HFF-Myc (cell line): ENCODE measurements around the gene SLAMF7.
A peak's percentile ranks its signal among the peaks of the same experiment; 100 is the strongest.
"Not testable (repeated sequence)": the region's sequence is repeated elsewhere in the genome, so short reads cannot be mapped to it uniquely, and the experiment has no call there.

Experiments
- DNase-seq: peaks from one replicate; pipeline ENCODE4 v3.0.0-alpha.2; 2011; ENCODE audit warnings: low read depth; ENCODE audit errors: extremely low read depth
- H3K4me3 ChIP-seq: replicated peaks from 2 replicates; pipeline ENCODE4 v1.5.1; 2011; ENCODE audit warnings: low read depth, mild to moderate bottlenecking, control low read depth, low read length
- TF ChIP-seq, protein P1 (sequence below): IDR thresholded peaks from 2 replicates; pipeline ENCODE4 v1.5.1; 2012; ENCODE audit warnings: mild to moderate bottlenecking, low read depth, low read length, control low read depth; ENCODE audit errors: missing control alignments

The SLAMF7 gene

DNA sequence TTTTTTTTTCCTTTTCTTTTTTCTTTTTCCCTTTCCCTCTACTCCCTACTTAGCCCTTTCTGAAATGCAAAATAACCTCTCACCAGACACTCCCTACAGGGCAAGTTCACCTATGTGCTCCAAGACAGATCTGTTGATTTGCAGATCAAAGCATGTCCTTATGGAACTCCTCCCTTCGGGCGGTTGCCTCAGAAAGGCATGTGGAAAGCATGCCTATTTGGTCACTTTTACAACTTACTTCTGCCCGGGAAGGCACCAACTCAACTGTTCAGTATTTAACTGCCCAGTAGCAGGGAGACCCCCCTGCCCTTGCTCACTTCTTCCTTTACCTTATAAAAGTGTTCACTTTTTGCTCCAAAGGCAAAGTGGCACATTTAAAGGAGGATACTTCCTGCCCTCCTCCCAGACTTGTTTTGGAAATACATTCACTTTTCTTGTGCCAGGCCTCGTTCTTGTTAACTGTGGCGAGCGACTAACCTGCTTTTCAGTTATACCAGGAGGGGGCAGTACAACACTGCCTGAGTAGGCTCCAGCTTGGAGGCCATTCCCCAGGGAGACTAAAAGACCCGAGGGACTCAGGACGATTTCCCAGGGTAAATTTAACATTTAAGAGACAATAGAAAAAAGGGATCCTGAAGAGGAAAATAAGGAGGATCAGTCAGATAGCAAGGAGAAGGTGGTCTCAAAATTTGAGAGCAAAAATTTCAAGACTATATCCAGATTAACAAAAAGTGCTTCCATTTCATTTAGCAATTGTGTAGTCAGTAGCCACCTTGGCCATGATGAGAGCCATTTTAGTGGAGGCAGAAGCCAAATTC, 12.3 kb upstream of the SLAMF7 start:
- DNase-seq: peak; percentile 2
- TF ChIP-seq, protein P1, sequence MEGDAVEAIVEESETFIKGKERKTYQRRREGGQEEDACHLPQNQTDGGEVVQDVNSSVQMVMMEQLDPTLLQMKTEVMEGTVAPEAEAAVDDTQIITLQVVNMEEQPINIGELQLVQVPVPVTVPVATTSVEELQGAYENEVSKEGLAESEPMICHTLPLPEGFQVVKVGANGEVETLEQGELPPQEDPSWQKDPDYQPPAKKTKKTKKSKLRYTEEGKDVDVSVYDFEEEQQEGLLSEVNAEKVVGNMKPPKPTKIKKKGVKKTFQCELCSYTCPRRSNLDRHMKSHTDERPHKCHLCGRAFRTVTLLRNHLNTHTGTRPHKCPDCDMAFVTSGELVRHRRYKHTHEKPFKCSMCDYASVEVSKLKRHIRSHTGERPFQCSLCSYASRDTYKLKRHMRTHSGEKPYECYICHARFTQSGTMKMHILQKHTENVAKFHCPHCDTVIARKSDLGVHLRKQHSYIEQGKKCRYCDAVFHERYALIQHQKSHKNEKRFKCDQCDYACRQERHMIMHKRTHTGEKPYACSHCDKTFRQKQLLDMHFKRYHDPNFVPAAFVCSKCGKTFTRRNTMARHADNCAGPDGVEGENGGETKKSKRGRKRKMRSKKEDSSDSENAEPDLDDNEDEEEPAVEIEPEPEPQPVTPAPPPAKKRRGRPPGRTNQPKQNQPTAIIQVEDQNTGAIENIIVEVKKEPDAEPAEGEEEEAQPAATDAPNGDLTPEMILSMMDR: peak; percentile 62
- no peak overlapping the region for H3K4me3 ChIP-seq

DNA sequence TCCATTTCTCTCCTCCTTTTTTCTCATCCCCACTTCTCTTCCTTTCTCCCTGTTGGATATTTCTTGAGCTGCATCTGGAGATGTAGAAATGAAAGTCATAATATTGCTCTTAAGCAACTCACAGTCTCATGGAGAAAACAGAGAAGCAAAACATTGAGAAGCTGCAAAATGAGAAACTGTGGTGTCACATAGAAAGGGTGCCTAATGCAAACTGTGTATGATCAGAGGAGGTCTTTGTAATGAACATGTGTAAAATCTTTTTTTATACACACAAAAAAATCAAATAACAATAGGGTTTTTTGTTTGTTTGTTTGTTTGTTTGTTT, 11.8 kb upstream of the SLAMF7 start:
- no peak for DNase-seq
- no peak overlapping the region for H3K4me3 ChIP-seq
- TF ChIP-seq, protein P1: no peak

DNA sequence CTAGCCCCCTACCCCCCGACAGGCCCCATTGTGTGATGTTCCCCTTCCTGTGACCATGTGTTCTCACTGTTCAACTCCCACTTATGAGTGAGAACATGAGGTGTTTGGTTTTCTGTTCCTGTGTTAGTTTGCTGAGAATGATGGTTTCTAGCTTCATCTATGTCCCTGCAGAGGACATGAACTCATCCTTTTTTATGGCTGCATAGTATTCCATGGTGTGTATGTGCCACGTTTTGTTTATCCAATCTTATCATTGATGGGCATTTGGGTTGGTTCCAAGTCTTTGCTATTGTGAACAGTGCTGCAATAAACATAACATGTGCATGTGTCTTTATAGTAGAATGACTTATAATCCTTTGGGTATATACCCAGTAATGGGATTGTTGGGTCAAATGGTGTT, 7.5 kb upstream of the SLAMF7 start:
- not testable (repeated sequence) for H3K4me3 ChIP-seq, DNase-seq

DNA sequence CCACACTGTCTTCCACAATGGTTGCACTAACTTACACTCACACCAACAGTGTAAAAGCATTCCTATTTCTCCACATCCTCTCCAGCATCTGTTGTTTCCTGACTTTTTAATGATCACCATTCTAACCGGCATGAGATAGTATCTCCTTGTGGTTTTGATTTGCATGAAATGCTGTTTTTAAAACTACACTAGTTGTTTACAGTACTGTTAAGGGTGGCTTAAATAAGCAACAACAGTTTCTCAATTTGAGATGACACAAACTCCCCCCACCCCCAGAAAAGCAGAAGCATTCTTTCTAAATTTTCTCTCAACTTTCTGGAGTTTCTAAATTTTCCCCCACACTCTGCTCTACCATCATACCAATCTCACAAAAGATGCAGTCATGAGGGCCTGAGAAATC, 7.1 kb upstream of the SLAMF7 start:
- TF ChIP-seq, protein P1: no peak
- no peak overlapping the region for H3K4me3 ChIP-seq
- no peak for DNase-seq

DNA sequence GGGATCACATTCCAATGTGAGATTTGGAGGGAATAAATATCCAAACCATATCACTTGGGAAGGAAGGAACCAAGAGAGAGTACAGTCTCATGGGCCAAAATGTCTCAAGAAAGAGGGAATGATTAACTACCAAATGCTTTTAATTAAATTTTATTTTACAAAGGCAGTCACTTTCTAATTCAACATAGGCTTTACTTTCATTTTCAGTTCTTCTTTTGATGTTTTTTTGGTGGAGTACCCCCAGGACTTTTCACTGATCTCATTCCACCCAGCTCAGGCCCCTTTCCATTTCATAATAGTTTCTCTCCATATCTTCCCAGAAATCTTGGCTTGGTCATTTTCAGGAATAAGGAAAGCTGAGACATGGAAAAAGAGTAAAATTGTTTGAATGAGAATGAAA, 5.1 kb upstream of the SLAMF7 start:
- no peak overlapping the region for H3K4me3 ChIP-seq
- TF ChIP-seq, protein P1: no peak
- DNase-seq: no peak

DNA sequence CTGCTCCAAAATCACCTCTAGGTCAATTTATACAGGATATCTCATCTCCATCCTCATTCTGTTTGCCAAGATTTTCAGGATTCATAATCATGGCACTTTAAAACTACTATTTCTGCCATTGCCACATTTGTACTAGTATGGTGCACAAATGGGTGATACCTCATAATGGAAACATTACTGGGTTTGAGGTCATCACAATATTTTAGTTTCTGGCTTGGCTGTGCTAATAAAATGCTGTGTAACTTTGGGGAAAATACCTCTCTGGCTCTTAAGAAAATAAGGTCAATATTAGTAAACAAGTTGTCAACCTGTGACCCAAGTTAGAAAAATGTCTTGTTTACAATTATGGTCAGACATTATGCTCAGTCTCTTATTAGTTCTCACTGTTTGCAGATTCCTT, 4.7 kb upstream of the SLAMF7 start:
- DNase-seq: no peak
- TF ChIP-seq, protein P1: no peak
- no peak overlapping the region for H3K4me3 ChIP-seq

DNA sequence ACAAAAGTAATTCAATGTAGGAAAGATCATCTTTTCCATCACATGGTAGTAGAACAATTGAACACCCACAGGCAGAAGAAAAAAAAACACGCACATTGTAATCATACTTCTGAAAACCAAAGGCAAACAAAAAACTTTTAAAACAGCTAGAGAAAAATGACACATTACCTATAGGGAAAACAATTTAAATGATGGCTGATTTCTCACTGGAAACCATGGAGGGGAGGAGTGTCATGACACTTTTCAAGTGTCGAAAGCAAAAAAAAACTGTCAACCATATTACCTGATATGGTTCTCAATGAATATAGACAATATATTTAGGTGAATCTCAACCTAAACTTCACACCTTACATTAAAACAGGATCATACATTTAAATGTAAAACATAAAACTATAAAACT, 776 bp upstream of the SLAMF7 start:
- DNase-seq: no peak
- TF ChIP-seq, protein P1: no peak
- H3K4me3 ChIP-seq: no peak overlapping the region
